IPS-15b (cell line): ENCODE results near the gene AOC3.

Experiments
- H3K27me3 ChIP-seq: one replicate; pipeline ENCODE4 v1.6.1; 2013; ENCODE audit warnings: low read length; ENCODE audit not compliant: control insufficient read depth, insufficient read depth
- H3K36me3 ChIP-seq: one replicate; pipeline ENCODE4 v1.6.1; 2013; ENCODE audit warnings: low read length; ENCODE audit not compliant: control insufficient read depth, insufficient read depth
- H3K4me1 ChIP-seq: one replicate; pipeline ENCODE4 v1.6.1; 2013; ENCODE audit warnings: mild to moderate bottlenecking, low read length; ENCODE audit not compliant: control insufficient read depth, insufficient read depth
- H3K4me3 ChIP-seq: one replicate; pipeline ENCODE4 v1.5.1; 2013; ENCODE audit warnings: low read depth, low read length
- H3K9ac ChIP-seq: one replicate; pipeline ENCODE4 v1.6.1; 2013; ENCODE audit warnings: low read depth, mild to moderate bottlenecking, low read length
- H3K9me3 ChIP-seq: one replicate; pipeline ENCODE4 v1.6.1; 2013; ENCODE audit warnings: mild to moderate bottlenecking, low read length; ENCODE audit not compliant: control insufficient read depth, insufficient read depth

AOC3 gene

GRCh38 chr17:42904110-42904469 is 53.1 kb downstream of the AOC3 start:
- Histone ChIP-seq H3K4me3 (no peak overlapping the region), H3K36me3 (no peaks in the 10 kb centered on the region), H3K9me3 (no peaks in the 10 kb centered on the region), H3K9ac (no peak overlapping the region), H3K27me3 (no peaks in the 10 kb centered on the region), H3K4me1 (no peaks in the 10 kb centered on the region)

GRCh38 chr17:42906772-42907446 is 55.9 kb downstream of the AOC3 start:
- Histone ChIP-seq H3K36me3 (no peaks in the 10 kb centered on the region), H3K27me3 (no peaks in the 10 kb centered on the region), H3K4me1 (no peaks in the 10 kb centered on the region), H3K9me3 (no peaks in the 10 kb centered on the region), H3K9ac (no peak overlapping the region), H3K4me3 (no peak overlapping the region)
